Prostate gland (tissue), 2 donors: ENCODE results near the gene SHLD2.

Source experiments
- POLR2A ChIP-seq: fragments of 450-650 bp; IDR thresholded peaks from one replicate; pipeline ENCODE4 v1.6.1; 2016; ENCODE audit warnings: antibody characterized with exemption, mild to moderate bottlenecking
- POLR2AphosphoS5 ChIP-seq: sonication (generic); formaldehyde crosslinking; IDR thresholded peaks from one replicate; pipeline ENCODE4 v1.6.1; 2017; ENCODE audit warnings: antibody characterized with exemption
- TF ChIP-seq, protein P1 (sequence below), 4 experiments: fragments of 200-600 bp in 2 of 4; fragments of 450-650 bp in 2 of 4; sonication (generic) in 2 of 4; IDR thresholded peaks; 1 replicate in 3 of 4; 2 replicates in 1 of 4; pipeline ENCODE4 v1.5.1; 2016 to 2019; ENCODE audit warnings: antibody characterized with exemption in 4 of 4, mild to moderate bottlenecking in 2 of 4, moderate library complexity in 2 of 4

GRCh38 chr10:87059401-87059800 lies 35.6 kb upstream of the SHLD2 start:
- TF ChIP-seq, protein P1, sequence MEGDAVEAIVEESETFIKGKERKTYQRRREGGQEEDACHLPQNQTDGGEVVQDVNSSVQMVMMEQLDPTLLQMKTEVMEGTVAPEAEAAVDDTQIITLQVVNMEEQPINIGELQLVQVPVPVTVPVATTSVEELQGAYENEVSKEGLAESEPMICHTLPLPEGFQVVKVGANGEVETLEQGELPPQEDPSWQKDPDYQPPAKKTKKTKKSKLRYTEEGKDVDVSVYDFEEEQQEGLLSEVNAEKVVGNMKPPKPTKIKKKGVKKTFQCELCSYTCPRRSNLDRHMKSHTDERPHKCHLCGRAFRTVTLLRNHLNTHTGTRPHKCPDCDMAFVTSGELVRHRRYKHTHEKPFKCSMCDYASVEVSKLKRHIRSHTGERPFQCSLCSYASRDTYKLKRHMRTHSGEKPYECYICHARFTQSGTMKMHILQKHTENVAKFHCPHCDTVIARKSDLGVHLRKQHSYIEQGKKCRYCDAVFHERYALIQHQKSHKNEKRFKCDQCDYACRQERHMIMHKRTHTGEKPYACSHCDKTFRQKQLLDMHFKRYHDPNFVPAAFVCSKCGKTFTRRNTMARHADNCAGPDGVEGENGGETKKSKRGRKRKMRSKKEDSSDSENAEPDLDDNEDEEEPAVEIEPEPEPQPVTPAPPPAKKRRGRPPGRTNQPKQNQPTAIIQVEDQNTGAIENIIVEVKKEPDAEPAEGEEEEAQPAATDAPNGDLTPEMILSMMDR (IDR thresholded peaks at IDR 0.05), result no peak
- TF ChIP-seq POLR2AphosphoS5 (no peak), POLR2A (no peak)
